Measurements from ENCODE around the gene HS3ST6. TPM values are rescaled to one million over a fixed set of nuclear protein-coding genes. Genes with fewer than 3 reads are reported as not detected.

Gene HS3ST6
- total RNA-seq, 1 experiment from 2014 or later: not detected

GRCh38 chr16:1914084-1914608 is 4.1 kb downstream of the HS3ST6 start:
- TF ChIP-seq REST (IDR thresholded peaks at IDR 0.05; ENCODE audit: low read depth): no peak
- no peak for TF ChIP-seq FOSL1 (IDR thresholded peaks at IDR 0.05; ENCODE audit: low read depth)
- no peak for TF ChIP-seq POLR2AphosphoS5 (IDR thresholded peaks at IDR 0.05; ENCODE audit: low read depth, low read length)
- no peak for TF ChIP-seq ZNF274 (IDR thresholded peaks at IDR 0.05; ENCODE audit: low read depth, low read length)
- no peak for TF ChIP-seq CBX3 (IDR thresholded peaks at IDR 0.05; ENCODE audit: low read depth)
- TF ChIP-seq EGR1 (IDR thresholded peaks at IDR 0.05; ENCODE audit: low read depth): no peak
- TF ChIP-seq, protein P1, sequence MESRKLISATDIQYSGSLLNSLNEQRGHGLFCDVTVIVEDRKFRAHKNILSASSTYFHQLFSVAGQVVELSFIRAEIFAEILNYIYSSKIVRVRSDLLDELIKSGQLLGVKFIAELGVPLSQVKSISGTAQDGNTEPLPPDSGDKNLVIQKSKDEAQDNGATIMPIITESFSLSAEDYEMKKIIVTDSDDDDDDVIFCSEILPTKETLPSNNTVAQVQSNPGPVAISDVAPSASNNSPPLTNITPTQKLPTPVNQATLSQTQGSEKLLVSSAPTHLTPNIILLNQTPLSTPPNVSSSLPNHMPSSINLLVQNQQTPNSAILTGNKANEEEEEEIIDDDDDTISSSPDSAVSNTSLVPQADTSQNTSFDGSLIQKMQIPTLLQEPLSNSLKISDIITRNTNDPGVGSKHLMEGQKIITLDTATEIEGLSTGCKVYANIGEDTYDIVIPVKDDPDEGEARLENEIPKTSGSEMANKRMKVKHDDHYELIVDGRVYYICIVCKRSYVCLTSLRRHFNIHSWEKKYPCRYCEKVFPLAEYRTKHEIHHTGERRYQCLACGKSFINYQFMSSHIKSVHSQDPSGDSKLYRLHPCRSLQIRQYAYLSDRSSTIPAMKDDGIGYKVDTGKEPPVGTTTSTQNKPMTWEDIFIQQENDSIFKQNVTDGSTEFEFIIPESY (IDR thresholded peaks at IDR 0.05; ENCODE audit: extremely low read depth, insufficient replicate concordance, low read length): no peak
- no peak for TF ChIP-seq EZH2phosphoT487 (IDR thresholded peaks at IDR 0.05; ENCODE audit: borderline replicate concordance)
- no peak for TF ChIP-seq ELF1 (IDR thresholded peaks at IDR 0.05; ENCODE audit: borderline replicate concordance, low read depth)
- TF ChIP-seq SRF (IDR thresholded peaks at IDR 0.05; ENCODE audit: low read depth): no peak
- TF ChIP-seq, protein P2, sequence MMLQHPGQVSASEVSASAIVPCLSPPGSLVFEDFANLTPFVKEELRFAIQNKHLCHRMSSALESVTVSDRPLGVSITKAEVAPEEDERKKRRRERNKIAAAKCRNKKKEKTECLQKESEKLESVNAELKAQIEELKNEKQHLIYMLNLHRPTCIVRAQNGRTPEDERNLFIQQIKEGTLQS (IDR thresholded peaks at IDR 0.05): no peak
- TF ChIP-seq SIN3A (IDR thresholded peaks at IDR 0.05; ENCODE audit: low read depth): no peak
- TF ChIP-seq RAD21 (IDR thresholded peaks at IDR 0.05; ENCODE audit: low read depth): no peak
- no peak for TF ChIP-seq JUND (IDR thresholded peaks at IDR 0.05)
- no peak for TF ChIP-seq CEBPB (IDR thresholded peaks at IDR 0.05; ENCODE audit: low read depth)
- TF ChIP-seq POLR2A (IDR thresholded peaks at IDR 0.05; ENCODE audit: borderline replicate concordance, extremely low read depth, insufficient read depth, insufficient read length): no peak
- no peak for TF ChIP-seq EZH2 (IDR thresholded peaks at IDR 0.05)
- TF ChIP-seq, protein P3, sequence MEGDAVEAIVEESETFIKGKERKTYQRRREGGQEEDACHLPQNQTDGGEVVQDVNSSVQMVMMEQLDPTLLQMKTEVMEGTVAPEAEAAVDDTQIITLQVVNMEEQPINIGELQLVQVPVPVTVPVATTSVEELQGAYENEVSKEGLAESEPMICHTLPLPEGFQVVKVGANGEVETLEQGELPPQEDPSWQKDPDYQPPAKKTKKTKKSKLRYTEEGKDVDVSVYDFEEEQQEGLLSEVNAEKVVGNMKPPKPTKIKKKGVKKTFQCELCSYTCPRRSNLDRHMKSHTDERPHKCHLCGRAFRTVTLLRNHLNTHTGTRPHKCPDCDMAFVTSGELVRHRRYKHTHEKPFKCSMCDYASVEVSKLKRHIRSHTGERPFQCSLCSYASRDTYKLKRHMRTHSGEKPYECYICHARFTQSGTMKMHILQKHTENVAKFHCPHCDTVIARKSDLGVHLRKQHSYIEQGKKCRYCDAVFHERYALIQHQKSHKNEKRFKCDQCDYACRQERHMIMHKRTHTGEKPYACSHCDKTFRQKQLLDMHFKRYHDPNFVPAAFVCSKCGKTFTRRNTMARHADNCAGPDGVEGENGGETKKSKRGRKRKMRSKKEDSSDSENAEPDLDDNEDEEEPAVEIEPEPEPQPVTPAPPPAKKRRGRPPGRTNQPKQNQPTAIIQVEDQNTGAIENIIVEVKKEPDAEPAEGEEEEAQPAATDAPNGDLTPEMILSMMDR (IDR thresholded peaks at IDR 0.05 in 2 of 3, conservative IDR thresholded peaks at IDR 0.05 in 1 of 3; ENCODE audit: borderline replicate concordance in 1 of 3, insufficient read depth in 1 of 3, low read depth in 2 of 3, low read length in 2 of 3): no peak
- TF ChIP-seq YY1 (IDR thresholded peaks at IDR 0.05; ENCODE audit: extremely low read depth, insufficient replicate concordance, low read depth, low read length): no peak
- intact Hi-C loops (cut with micrococcal nuclease): no loop called here
- POLR2A ChIA-PET: interaction anchor here (0.5 kb wide), 1 partner anchor 15 kb away, joined by 3 read pairs; no protein-coding TSS in a partner anchor

More at GRCh38 chr16:1914084-1914608, 4.1 kb downstream of the HS3ST6 start:
- Histone ChIP-seq H2AFZ (ENCODE audit: low read depth, low read length, poor library complexity, severe bottlenecking) (no peak overlapping the region), H3K27ac (ENCODE audit: low read depth, low read length) (no peak overlapping the region), H3K36me3 (ENCODE audit: control insufficient read depth in 1 of 2, insufficient read depth in 2 of 2, low read length in 2 of 2) (no peaks in the 10 kb centered on the region), H3K79me2 (ENCODE audit: insufficient read depth, low read length) (no peaks in the 10 kb centered on the region), H3K4me2 (ENCODE audit: low read length) (no peak overlapping the region), H3K9ac (ENCODE audit: low read length) (no peak overlapping the region), H3K27me3 (ENCODE audit: insufficient read depth, low read length) (no peaks in the 10 kb centered on the region), H3K9me2 (ENCODE audit: insufficient read depth) (no peaks in the 10 kb centered on the region), H4K20me1 (ENCODE audit: insufficient read depth) (no peaks in the 10 kb centered on the region), H3K9me3 (ENCODE audit: control insufficient read depth in 1 of 2, insufficient read depth in 1 of 2, low read depth in 1 of 2, low read length in 2 of 2) (no peaks in the 10 kb centered on the region), H3K4me3 (replicated peaks in 1 of 2; ENCODE audit: low read depth in 1 of 2, low read length in 2 of 2) (no peak overlapping the region), H3K4me1 (ENCODE audit: control insufficient read depth in 1 of 2, insufficient read depth in 2 of 2, low read length in 2 of 2) (peaks cover 17 to 19% of the 10 kb centered on the region in 2 experiments)
- RAD21 ChIA-PET (ENCODE audit: low non-redundant PET in 1 of 2, low total read pairs in 2 of 2, uncharacterized antibody in 2 of 2, unreplicated experiment in 2 of 2): no interaction called here
- CTCF ChIA-PET: no interaction called here
- no peak for DNase-seq (ENCODE audit: low read depth, low spot score)
- no peak for ATAC-seq
- BruUV-seq (replicated peaks): no TSS peak
